ENCODE results near the gene TLE3. TPM values are rescaled to one million over a fixed set of nuclear protein-coding genes. Genes with fewer than 3 reads are reported as not detected.
A peak's percentile ranks its signal among the peaks of the same experiment; 100 is the strongest.

Gene TLE3
- 51.4 TPM for total RNA-seq (2013)
- polyA plus RNA-seq (100 to 1,000 TPM in 1 of 3 donors, 10 to 100 TPM in 2; 12.8 to 117 (median 23.6) TPM), polyA minus RNA-seq (124 and 164 TPM in 2 replicates), total RNA-seq (48.1 to 283 (median 156) reads per million in 11 experiments)

GRCh38 chr15:70097321-70098152 lies at the start of gene TLE3:
TLE3 (minus strand) TSS chr15:70097917; CDS start chr15:70096798, 1,119 bp downstream.
- H3K4me3 Mint-ChIP-seq: peak within 1 kb of the TSS; percentile 98 to 99
- Histone ChIP-seq H3K9ac (ENCODE audit: insufficient read depth, low read length, poor library complexity, severe bottlenecking) (peak within 1 kb of the TSS; percentile 88), H3K4me2 (replicated peaks; ENCODE audit: extremely low read depth, low read length, poor library complexity, severe bottlenecking) (peak within 1 kb of the TSS; percentile 98), H3K27me3 (ENCODE audit: control insufficient read depth in 2 of 2, insufficient read depth in 2 of 2, low read length in 2 of 2) (peaks cover 13 to 27% of the 10 kb centered on the region in 2 donors), H3K4me1 (ENCODE audit: control insufficient read depth in 1 of 2, insufficient read depth in 2 of 2, low read length in 2 of 2) (peaks cover 65 to 81% of the 10 kb centered on the region in 2 donors), H2AFZ (ENCODE audit: insufficient read depth, low read depth, low read length, poor library complexity, severe bottlenecking) (peak within 1 kb of the TSS; percentile 74), H3K9me3 (replicated peaks in 1 of 2; ENCODE audit: control insufficient read depth in 1 of 2, insufficient read depth in 1 of 2, low read length in 2 of 2) (no peaks in the 10 kb centered on the region), H3K27ac (ENCODE audit: low read depth in 1 of 2, low read length in 2 of 2) (peak within 1 kb of the TSS; percentile 78 to 89), H3K36me3 (replicated peaks in 1 of 2; ENCODE audit: control insufficient read depth in 1 of 2, insufficient read depth in 2 of 2, low read length in 2 of 2) (peaks cover 8 to 13% of the 10 kb centered on the region in 2 donors), H3K79me2 (ENCODE audit: insufficient read depth, low read length) (peaks cover 44% of the 10 kb centered on the region), H3K4me3 (replicated peaks in 1 of 3; ENCODE audit: low read depth in 2 of 3, low read length in 3 of 3) (peak within 1 kb of the TSS; percentile 84 to 99 (median 99)), H4K20me1 (ENCODE audit: insufficient read depth, low read length) (peaks cover 52% of the 10 kb centered on the region)
- H3K27ac Mint-ChIP-seq: peak within 1 kb of the TSS; percentile 96 to 99 (median 98)
- peak; percentile 37 for TF ChIP-seq CTCF (IDR thresholded peaks at IDR 0.05)
- DNase-seq: peak; percentile 98 to 99 (median 98)
- intact Hi-C loops (cut with micrococcal nuclease): loop anchor here (1.0 to 10.0 kb wide), 8 partner anchors 15 to 623 kb away; no protein-coding TSS in a partner anchor
- H3K4me1 Mint-ChIP-seq: peaks cover 54% of the 10 kb centered on the region
- peaks cover 0 to 9% (median 0%) of the 10 kb centered on the region in 7 donors for H3K9me3 Mint-ChIP-seq
- H3K36me3 Mint-ChIP-seq: peaks cover 28% of the 10 kb centered on the region in 2 donors
- WGBS (ENCODE audit: insufficient coverage): 0% methylated on average over 58 of the region's 77 CpGs
- peaks cover 21 to 42% (median 31%) of the 10 kb centered on the region in 3 donors for H3K27me3 Mint-ChIP-seq (ENCODE audit: low read depth in 3 of 3)

- no peak overlapping the region for H3K4me2 ChIP-seq (replicated peaks; ENCODE audit: extremely low read depth, low read length, poor library complexity, severe bottlenecking)
- H3K36me3 ChIP-seq (replicated peaks in 1 of 2; ENCODE audit: control insufficient read depth in 1 of 2, insufficient read depth in 2 of 2, low read length in 2 of 2): no peaks in the 10 kb centered on the region
- Mint-ChIP-seq H3K36me3 (peaks cover 4 to 7% of the 10 kb centered on the region in 2 donors), H3K27me3 (ENCODE audit: low read depth in 3 of 3) (peaks cover 15 to 23% (median 21%) of the 10 kb centered on the region in 3 donors), H3K27ac (peak overlapping the region in 4 of 7 donors; percentile 1 to 69 (median 10)), H3K4me1 (peaks cover 44% of the 10 kb centered on the region), H3K4me3 (peak overlapping the region in 1 of 2 donors; percentile 18), H3K9me3 (peaks cover 0 to 4% (median 0%) of the 10 kb centered on the region in 7 donors)
- H4K20me1 ChIP-seq (ENCODE audit: insufficient read depth, low read length): no peaks in the 10 kb centered on the region
- no peak overlapping the region for H3K4me3 ChIP-seq (replicated peaks in 1 of 3; ENCODE audit: low read depth in 2 of 3, low read length in 3 of 3)
- intact Hi-C loops (cut with micrococcal nuclease): loop anchor here in 1 of 2 donors (10.0 kb wide), 1 partner anchor 98 kb away; no protein-coding TSS in a partner anchor
- H2AFZ ChIP-seq (ENCODE audit: insufficient read depth, low read depth, low read length, poor library complexity, severe bottlenecking): no peak overlapping the region
- 0% methylated on average over 1 of the region's 8 CpGs for WGBS (ENCODE audit: insufficient coverage)
- no peaks in the 10 kb centered on the region for H3K9me3 ChIP-seq (replicated peaks in 1 of 2; ENCODE audit: control insufficient read depth in 1 of 2, insufficient read depth in 1 of 2, low read length in 2 of 2)
- peaks cover 21 to 23% of the 10 kb centered on the region in 2 donors for H3K4me1 ChIP-seq (ENCODE audit: control insufficient read depth in 1 of 2, insufficient read depth in 2 of 2, low read length in 2 of 2)
- DNase-seq: peak in 1 of 3 donors; percentile 29
- no peaks in the 10 kb centered on the region for H3K79me2 ChIP-seq (ENCODE audit: insufficient read depth, low read length)
- H3K27ac ChIP-seq (ENCODE audit: low read depth in 1 of 2, low read length in 2 of 2): no peak overlapping the region
- no peak for TF ChIP-seq CTCF (IDR thresholded peaks at IDR 0.05)
- no peaks in the 10 kb centered on the region for H3K27me3 ChIP-seq (ENCODE audit: control insufficient read depth in 2 of 2, insufficient read depth in 2 of 2, low read length in 2 of 2)
- no peak overlapping the region for H3K9ac ChIP-seq (ENCODE audit: insufficient read depth, low read length, poor library complexity, severe bottlenecking)
These were observed 49.6 kb upstream of the TLE3 start for GRCh38 chr15:70147178-70147760.
